ENCODE measurements around the gene APOBEC4. TPM values are rescaled to one million over a fixed set of nuclear protein-coding genes. Genes with fewer than 3 reads are reported as not detected.

APOBEC4 gene
- total RNA-seq, 1 experiment from 2014 or later, result not detected

DNA sequence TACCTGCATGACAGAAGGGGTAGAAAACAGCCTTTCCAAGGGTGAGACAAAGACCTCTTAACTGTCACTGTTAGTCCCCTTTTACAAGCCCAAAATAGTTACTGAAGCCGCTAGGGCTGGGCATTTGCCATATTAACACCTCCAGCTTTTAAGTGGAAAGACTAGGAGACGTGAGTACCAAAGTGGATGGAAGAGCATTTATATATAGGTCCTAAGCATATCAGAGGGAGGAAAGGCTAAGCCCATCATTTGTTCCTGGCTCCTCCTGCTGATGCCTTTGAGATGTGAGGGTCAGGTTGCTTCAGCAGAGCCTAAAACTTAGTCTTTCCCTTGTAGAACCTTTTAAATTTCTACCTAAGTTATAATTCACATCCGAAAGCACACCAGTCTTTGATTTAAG is 25.7 kb upstream of the APOBEC4 start:
- Histone ChIP-seq H3K4me1 (peaks cover 14% of the 10 kb centered on the region), H3K27me3 (replicated peaks; ENCODE audit: control insufficient read depth, insufficient read depth, low read length) (no peaks in the 10 kb centered on the region), H3K36me3 (ENCODE audit: control insufficient read depth, insufficient read depth, low read length) (no peaks in the 10 kb centered on the region), H3K9me3 (no peaks in the 10 kb centered on the region), H3K4me3 (ENCODE audit: low read depth, low read length) (no peak overlapping the region)
- POLR2A ChIA-PET, result no interaction called here
- TF ChIP-seq, protein P1, sequence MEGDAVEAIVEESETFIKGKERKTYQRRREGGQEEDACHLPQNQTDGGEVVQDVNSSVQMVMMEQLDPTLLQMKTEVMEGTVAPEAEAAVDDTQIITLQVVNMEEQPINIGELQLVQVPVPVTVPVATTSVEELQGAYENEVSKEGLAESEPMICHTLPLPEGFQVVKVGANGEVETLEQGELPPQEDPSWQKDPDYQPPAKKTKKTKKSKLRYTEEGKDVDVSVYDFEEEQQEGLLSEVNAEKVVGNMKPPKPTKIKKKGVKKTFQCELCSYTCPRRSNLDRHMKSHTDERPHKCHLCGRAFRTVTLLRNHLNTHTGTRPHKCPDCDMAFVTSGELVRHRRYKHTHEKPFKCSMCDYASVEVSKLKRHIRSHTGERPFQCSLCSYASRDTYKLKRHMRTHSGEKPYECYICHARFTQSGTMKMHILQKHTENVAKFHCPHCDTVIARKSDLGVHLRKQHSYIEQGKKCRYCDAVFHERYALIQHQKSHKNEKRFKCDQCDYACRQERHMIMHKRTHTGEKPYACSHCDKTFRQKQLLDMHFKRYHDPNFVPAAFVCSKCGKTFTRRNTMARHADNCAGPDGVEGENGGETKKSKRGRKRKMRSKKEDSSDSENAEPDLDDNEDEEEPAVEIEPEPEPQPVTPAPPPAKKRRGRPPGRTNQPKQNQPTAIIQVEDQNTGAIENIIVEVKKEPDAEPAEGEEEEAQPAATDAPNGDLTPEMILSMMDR (IDR thresholded peaks at IDR 0.05; ENCODE audit: insufficient read depth in 1 of 2, low read depth in 1 of 2, low read length in 1 of 2, severe bottlenecking in 1 of 2, unreplicated experiment in 1 of 2), result no peak
- Mint-ChIP-seq H3K36me3 (ENCODE audit: insufficient read depth, unreplicated experiment) (peaks cover 5% of the 10 kb centered on the region), H3K9me3 (ENCODE audit: unreplicated experiment) (peaks cover 19% of the 10 kb centered on the region), H3K27ac (ENCODE audit: unreplicated experiment) (no peak overlapping the region), H3K4me3 (ENCODE audit: unreplicated experiment) (no peak overlapping the region), H3K27me3 (ENCODE audit: insufficient read depth, unreplicated experiment) (no peaks in the 10 kb centered on the region), H3K4me1 (ENCODE audit: low read depth, unreplicated experiment) (peaks cover 22% of the 10 kb centered on the region)
- CTCF ChIA-PET, result no interaction called here
- no peak for DNase-seq
- intact Hi-C loops (cut with micrococcal nuclease; ENCODE audit: unreplicated experiment), result no loop called here
- no TSS peak for BruUV-seq (replicated peaks)

DNA sequence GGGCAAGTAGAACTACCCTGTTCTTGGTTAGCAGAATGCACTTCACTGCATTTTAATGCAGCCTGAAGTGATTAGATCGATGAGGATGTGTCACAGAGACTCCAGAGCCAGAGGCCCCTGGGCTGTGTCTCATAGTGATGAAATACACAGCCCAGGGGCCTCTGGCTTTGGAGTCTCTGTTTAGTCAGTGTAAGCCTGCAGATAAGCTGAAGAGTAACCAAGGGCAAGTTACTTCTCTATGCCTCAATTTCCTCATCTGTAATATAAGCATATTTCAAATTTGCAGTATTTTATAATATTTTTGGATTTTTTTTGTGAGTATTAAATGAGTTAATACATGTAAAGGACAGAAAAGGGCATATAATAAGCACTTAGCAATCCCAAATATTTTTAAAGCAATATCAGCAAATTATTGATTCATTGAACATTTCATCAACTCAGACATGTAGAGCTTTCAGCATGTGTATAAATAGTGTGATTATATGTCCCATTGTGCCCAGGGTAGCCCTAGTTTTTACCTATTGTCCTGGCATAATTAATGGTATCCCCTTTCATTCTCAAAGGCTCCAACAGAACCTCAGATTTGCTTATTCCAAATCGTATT is 23.6 kb upstream of the APOBEC4 start:
- no peaks in the 10 kb centered on the region for H3K27me3 Mint-ChIP-seq (ENCODE audit: insufficient read depth, unreplicated experiment)
- Histone ChIP-seq H3K9me3 (no peaks in the 10 kb centered on the region), H3K27me3 (replicated peaks; ENCODE audit: control insufficient read depth, insufficient read depth, low read length) (no peaks in the 10 kb centered on the region), H3K4me3 (ENCODE audit: low read depth, low read length) (no peak overlapping the region), H3K36me3 (ENCODE audit: control insufficient read depth, insufficient read depth, low read length) (no peaks in the 10 kb centered on the region), H3K4me1 (peaks cover 17% of the 10 kb centered on the region)
- no peak overlapping the region for H3K4me3 Mint-ChIP-seq (ENCODE audit: unreplicated experiment)
- ChIA-PET CTCF (interaction anchor here (1.2 to 1.8 kb wide), 2 partner anchors 8 to 22 kb away, joined by 4 to 13 read pairs; no protein-coding TSS in a partner anchor), POLR2A (no interaction called here)
- H3K27ac Mint-ChIP-seq (ENCODE audit: unreplicated experiment), result peak overlapping the region; percentile 10
- peak in 1 of 2 experiments; percentile 43 for DNase-seq
- no TSS peak for BruUV-seq (replicated peaks)
- TF ChIP-seq, protein P1 (IDR thresholded peaks at IDR 0.05; ENCODE audit: insufficient read depth in 1 of 2, low read depth in 1 of 2, low read length in 1 of 2, severe bottlenecking in 1 of 2, unreplicated experiment in 1 of 2), result no peak
- H3K36me3 Mint-ChIP-seq (ENCODE audit: insufficient read depth, unreplicated experiment), result peaks cover 5% of the 10 kb centered on the region
- H3K4me1 Mint-ChIP-seq (ENCODE audit: low read depth, unreplicated experiment), result peaks cover 30% of the 10 kb centered on the region
- intact Hi-C loops (cut with micrococcal nuclease; ENCODE audit: unreplicated experiment), result no loop called here
- peaks cover under 1% of the 10 kb centered on the region for H3K9me3 Mint-ChIP-seq (ENCODE audit: unreplicated experiment)

DNA sequence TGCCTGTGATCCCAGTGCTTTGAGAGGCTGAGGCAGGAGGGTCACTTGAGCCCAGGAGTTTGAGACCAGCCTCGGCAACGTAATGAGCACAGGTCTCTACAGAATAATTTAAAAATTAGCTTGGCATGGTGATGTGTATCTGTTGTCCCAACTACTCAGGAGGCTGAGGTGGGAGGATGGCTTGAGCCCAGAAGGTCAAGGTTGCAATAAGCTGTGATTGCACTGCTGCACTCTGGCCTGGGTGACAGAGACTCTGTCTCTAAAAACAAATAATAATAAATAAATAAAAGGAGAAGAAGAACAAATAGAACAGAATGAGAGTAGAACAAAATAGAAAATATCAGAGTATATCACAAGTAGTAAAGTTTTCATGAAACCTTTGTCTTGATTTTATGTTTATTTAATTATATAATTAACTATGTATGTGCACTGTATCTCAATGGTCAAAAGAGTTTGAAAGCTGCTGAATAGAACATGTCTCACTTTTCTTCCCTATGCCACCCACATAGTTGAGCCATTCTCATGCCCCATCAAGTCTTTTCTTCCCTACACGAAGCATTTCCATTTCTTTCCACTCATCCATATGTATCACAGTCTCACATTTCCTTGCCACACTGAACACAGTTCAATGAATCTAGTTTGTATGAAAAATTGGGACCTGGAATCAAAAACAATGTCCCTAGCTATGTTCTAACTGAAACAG is 22.9 kb upstream of the APOBEC4 start:
- Mint-ChIP-seq H3K4me1 (ENCODE audit: low read depth, unreplicated experiment) (peaks cover 30% of the 10 kb centered on the region), H3K27me3 (ENCODE audit: insufficient read depth, unreplicated experiment) (no peaks in the 10 kb centered on the region), H3K36me3 (ENCODE audit: insufficient read depth, unreplicated experiment) (peaks cover 5% of the 10 kb centered on the region), H3K9me3 (ENCODE audit: unreplicated experiment) (no peaks in the 10 kb centered on the region), H3K4me3 (ENCODE audit: unreplicated experiment) (no peak overlapping the region), H3K27ac (ENCODE audit: unreplicated experiment) (peak overlapping the region; percentile 10)
- no peaks in the 10 kb centered on the region for H3K36me3 ChIP-seq (ENCODE audit: control insufficient read depth, insufficient read depth, low read length)
- no peak overlapping the region for H3K4me3 ChIP-seq (ENCODE audit: low read depth, low read length)
- CTCF ChIA-PET, result interaction anchor here (1.2 to 1.8 kb wide), 2 partner anchors 9 to 21 kb away, joined by 4 to 13 read pairs; no protein-coding TSS in a partner anchor
- BruUV-seq (replicated peaks), result no TSS peak
- POLR2A ChIA-PET, result no interaction called here
- intact Hi-C loops (cut with micrococcal nuclease; ENCODE audit: unreplicated experiment), result no loop called here
- no peak for DNase-seq
- H3K9me3 ChIP-seq, result no peaks in the 10 kb centered on the region
- TF ChIP-seq, protein P1 (IDR thresholded peaks at IDR 0.05; ENCODE audit: insufficient read depth in 1 of 2, low read depth in 1 of 2, low read length in 1 of 2, severe bottlenecking in 1 of 2, unreplicated experiment in 1 of 2), result no peak
- H3K27me3 ChIP-seq (replicated peaks; ENCODE audit: control insufficient read depth, insufficient read depth, low read length), result no peaks in the 10 kb centered on the region
- peaks cover 17% of the 10 kb centered on the region for H3K4me1 ChIP-seq
